NK-92 (cell line): ENCODE data around the gene POLRMT.

Experiments used
- DNase-seq: peaks from one replicate; lab custom pipeline; 2025; ENCODE audit not compliant: unreplicated experiment; lab: John Stamatoyannopoulos, UW

The POLRMT gene

GRCh38 chr19:663682-664117 lies 30.4 kb upstream of the POLRMT start:
- DNase-seq = no peak

DNA sequence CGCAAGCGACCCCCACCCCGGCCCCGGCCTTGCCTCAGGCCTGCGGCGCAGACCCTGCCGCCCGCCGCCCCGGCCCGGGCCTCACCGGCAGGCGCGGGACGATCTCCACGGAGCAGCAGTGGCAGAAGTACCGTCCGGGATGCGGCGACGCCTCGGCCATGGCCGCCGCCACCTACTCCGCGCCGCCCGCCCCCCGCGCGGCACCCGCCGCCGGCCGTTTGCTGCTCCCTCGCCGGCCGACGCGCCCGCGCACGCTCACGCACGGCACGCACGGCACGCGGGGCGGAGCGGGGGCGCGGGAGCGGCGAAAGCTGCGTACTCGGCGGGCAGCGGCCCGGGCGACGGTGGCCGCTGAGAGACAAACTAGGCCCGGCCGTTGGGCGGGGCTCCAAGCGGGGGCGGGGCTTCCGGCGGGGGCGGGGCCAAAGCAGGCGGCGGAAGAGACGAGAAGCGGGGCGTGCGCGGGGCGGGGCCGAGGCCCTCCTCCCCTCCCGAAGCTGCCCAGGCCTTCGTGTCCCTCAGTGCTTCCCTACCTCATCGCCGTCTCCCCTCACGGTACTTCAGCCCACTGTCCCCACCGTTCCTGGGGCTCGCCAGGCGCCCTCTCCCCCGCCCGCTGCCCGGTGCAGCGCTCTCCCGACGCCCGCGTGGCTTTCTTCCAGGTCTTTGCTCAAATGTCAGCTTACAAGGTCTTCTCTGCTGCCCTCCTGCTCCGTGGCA lies 29.8 kb upstream of the POLRMT start, which contains the start of gene RNF126:
Gene RNF126 (minus strand): TSS at position 253 of the 720 bp plus-strand sequence. CDS start 93 bp downstream, at position 160.
- DNase-seq = peak; percentile 54

- no peak for DNase-seq
Observed at GRCh38 chr19:662207-662961, 29.0 kb upstream of the POLRMT start.

DNA sequence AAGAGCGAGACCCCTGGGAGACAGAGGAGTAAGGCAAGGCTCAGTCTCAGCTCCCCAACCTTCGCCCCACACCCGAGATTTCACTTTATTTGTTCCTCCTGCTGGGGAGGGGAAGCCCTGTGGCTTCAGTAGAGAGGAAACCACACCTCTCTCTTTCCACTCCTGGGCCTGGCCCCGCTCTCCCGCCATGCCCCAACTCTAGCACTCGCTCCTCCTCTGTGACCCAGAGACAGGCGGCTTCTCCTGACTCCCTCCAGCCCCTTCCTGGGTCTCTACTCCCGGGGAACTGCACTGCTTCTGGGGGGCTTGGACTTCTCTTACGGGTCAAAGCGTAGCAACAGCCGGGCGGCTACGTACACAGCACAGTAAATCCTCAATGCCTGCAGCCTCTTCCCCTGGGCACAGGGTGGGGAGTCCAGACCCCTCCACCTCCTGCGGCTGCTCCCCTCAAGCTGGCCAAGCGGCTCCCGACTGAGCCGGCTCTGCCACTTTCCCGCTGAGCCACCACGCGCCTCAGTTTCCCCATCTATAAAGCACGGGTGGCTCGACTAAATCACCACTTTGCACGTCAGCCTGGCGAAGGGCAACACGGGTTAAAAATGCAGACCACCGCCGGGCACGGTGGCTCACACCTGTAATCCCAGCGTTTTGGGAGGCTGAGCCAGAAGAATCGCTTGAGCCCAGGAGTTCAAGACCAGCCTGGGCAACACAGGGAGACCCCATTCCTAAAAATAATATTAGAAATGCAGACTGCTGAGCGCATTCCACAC lies 28.3 kb upstream of the POLRMT start:
- DNase-seq = no peak

- no peak for DNase-seq
Observed at GRCh38 chr19:660793-661426, 27.6 kb upstream of the POLRMT start.

- DNase-seq = no peak
Observed at GRCh38 chr19:658916-659839, 25.8 kb upstream of the POLRMT start.

DNA sequence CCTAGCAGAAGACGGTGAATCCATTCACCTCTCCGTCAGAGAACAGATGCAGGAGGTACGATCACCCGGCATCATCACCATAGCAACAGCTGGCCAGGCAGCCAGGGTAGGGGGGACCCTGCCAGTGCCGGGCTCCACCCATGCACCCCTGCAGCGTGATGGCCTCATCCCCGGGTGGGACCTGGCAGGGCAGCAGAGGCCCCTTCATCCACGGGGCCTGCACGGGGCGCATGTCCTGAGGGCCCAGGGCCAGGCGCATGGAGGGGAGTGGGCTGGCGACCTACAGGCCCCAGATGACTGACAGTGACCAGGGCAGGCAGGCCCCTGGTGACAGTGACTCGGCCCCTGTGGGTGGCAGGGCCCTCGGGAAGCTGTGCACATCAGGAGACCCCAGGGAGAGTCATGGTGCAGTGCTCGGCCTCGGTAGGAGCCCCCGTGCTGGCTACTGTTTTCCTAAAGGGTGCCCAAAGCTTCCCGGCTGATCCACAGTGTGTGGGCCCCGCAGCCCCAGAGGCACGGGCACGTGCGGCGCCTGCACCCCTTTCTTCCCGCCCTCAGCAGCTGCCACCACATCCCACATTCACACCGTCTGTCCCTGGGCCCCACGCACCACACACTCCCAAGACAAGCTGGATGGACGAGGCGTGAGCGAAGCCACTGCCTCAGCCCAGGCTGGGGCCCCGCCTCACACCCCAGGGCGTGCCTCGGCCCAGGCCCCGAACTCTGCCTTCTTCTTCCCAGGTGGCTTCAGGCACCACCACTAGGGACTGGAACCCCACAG lies 24.9 kb upstream of the POLRMT start:
- no peak for DNase-seq

- DNase-seq = no peak
Observed at GRCh38 chr19:657611-658010, 24.3 kb upstream of the POLRMT start.

DNA sequence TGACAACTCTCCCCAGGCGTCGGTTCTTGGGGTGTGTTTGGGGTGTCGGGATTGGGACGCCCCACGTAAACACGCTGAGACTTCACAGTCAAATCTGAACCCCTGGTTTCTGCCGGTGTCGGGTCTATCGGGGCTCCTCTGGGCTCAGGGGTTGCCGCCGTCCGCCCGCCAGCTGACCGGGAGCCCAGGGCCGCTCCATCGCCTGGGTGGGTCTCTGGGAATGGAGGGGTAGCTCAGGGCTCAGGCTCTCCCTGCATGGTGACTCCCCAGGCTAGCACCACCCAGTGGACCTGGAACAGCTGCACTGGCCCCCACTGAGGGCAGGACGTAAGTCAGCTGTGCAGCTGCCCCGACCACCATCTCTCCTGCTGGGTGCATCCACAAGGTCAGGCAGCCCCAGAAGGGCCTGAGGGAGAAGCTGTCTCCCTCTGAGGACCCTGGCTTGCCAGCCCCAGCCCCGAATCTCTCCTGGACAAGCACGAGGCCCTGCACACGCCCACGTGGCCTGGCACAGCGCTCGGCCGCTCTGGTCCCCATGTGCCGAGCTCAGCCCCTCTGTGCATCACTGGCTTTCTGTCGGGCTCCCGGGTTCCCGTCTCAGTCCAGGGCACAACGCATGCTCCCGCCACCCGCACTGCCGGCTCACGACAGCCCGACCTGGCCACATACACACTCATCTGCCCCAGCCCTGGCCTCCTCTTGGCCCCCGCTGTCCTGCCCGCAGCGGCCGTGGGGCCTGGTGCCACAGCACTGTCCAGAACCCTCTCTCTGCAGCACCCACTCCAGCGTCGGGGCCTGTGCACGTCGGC lies 23.6 kb upstream of the POLRMT start:
- no peak for DNase-seq

GRCh38 chr19:655691-656090 lies 22.4 kb upstream of the POLRMT start:
- DNase-seq = no peak

DNA sequence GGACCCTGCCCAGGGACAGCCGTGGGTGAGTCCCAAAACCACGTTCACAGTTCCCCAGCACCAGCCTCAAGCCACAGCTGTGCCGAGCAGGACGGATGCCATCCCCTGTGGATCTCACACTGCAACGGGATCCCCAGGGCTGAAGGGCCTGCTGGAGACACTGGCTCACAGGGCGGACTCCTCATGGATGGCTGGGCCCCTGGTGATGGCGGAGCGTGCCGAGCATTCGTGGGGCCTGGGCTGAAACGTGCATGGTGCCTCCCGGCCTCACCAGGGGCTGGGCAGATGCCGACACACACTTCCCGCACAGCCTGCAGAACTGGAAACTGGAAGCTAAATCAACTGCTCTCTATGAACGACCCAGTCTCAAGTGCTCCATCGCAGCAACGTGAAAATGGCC lies 20.1 kb upstream of the POLRMT start:
- DNase-seq = no peak

DNA sequence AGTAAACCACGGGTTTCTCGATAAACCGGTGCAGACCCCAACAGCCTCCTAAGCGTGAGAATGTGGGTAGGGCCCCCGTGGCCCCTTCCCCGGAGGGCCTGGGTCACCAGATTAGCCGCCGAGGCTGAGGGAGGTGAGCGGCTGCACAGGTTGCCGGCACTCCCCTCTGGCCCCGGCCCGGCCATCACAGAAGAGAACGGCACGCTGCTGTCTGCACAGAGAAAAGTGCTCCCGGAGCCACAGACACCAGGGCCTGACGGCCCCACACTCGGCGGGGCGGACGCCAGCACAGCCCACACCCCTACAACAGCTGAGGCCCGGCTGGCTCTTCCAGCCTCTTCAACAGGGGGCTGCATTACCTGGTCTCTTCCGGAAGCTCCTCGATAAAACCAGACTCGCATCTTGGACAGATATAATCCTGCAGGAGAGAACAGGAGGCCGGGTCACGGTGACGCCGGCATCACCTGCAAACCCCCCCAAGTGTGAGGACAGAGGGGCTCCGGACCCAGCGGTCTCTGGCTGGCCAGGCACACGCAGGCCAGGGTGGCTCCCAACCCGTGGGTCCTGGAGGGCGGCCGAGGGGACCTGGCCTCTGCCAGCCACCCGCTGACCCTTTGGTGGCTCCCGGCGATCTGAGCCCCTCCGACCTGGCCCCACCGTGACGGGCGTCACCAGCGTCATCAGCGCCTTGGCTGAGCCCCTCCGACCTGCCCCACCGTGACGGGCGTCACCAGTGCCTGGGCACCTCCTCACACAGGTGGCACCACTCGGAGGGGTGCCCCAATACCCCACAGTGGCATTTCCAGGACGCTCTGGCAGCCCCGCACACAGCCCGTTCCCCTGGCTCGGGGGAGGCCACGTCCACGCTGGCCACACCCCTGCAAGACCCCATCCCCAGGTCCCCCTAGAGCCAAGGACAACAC lies 19.4 kb upstream of the POLRMT start:
- DNase-seq = no peak

DNA sequence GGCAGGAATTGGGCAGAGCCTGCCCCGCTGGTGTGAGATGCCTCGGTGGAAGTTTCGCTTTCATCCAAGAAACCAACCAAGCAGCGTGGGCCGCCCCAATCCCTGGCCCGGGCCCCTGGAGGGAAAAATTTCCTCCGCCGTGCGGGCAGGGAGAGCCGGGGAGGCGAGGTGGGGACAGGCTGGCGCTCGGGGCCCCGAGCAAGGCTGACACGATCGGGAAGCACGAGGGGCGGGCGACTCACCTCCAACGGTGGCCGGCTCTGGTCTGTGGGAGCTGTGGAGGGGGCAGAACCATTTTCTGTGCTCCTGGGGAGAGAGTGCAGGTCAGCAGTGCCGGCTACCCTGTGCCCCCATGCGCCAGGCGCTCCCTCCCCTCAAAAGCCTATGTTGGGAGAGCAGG lies 18.7 kb upstream of the POLRMT start:
- DNase-seq = no peak

- DNase-seq = no peak
Observed at GRCh38 chr19:651114-651818, 17.9 kb upstream of the POLRMT start.

DNA sequence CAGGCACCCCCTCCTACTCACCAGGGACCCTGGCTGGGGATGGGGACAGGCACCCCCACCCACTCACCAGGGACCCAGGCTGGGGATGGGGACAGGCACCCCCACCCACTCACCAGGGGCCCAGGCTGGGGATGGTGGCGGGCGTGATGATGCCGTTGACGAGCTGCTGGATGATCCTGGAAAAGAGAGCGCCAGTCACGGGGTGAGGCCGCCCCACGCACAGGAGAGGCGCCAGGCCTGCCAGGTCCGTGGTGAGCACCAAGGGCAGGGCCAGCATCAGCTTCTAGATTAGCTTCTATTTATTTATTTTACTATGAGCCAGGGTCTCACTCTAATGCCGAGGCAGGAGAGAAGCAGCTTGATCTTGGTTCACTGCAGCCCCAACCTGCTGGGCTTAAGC lies 16.8 kb upstream of the POLRMT start:
- no peak for DNase-seq

DNA sequence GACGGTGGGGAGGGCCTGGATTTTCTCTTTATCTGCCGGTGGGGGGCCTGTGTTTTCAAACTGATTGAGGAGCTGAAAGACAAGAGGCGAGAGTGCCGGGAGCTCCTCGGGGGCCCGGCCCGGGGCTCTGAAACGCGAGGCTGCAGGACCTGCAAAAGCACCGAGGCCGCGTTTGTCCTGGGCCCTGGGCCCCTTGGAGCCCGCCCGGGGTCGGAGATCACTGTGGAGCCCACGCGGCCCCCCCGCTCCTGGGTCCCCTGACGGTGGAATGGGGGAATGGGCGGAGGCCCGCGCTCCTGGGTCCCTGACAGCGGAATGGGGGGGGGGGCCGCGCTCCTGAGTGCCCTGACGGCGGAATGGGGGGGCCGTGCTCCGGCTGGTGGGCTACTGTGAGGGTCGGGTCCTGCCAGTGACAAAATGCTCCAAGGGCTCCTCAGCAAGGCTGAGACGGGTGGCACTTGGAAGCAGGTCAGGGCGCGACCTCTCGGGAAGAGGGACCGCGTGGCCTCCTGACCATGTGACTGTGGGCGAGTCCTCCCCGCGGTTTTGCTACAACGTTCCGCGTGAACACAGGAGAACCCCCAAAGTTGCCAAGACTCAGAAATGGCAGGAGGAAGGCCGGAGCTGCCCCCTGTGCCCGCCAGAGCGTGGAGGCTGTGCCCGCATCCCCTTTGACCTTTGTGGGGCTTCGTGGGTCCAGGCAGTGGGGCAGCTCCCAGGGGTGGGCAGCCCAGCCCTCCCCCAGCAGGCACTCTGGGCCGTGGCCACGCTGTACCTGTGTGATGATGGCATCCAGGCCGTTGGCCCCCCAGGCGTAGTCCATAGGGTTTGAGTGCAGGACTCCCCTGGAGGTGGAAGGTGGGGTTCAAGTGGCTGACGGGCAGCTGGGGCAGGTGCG lies 15.8 kb upstream of the POLRMT start:
- DNase-seq = no peak
